Osteocyte (in vitro differentiated cells): ENCODE results near the gene CTIF. TPM values are rescaled to one million over a fixed set of nuclear protein-coding genes. Genes with fewer than 3 reads are reported as not detected.

Experiments
- DNase-seq: peaks from one replicate; pipeline ENCODE4 v3.0.0; 2021; ENCODE audit warnings: mixed read lengths; ENCODE audit not compliant: unreplicated experiment; ENCODE audit errors: extremely low spot score
- H3K27ac Mint-ChIP-seq: one replicate; pipeline ENCODE4 v1.8.0; 2021; ENCODE audit warnings: mild to moderate bottlenecking, mixed read lengths; ENCODE audit not compliant: unreplicated experiment
- H3K27me3 Mint-ChIP-seq: one replicate; pipeline ENCODE4 v1.8.0; 2021; ENCODE audit warnings: mixed read lengths; ENCODE audit not compliant: unreplicated experiment
- H3K36me3 Mint-ChIP-seq: one replicate; pipeline ENCODE4 v1.8.0; 2021; ENCODE audit warnings: mixed read lengths; ENCODE audit not compliant: unreplicated experiment
- H3K4me1 Mint-ChIP-seq: one replicate; pipeline ENCODE4 v1.8.0; 2021; ENCODE audit warnings: mixed read lengths; ENCODE audit not compliant: unreplicated experiment
- H3K4me3 Mint-ChIP-seq: one replicate; pipeline ENCODE4 v1.8.0; 2021; ENCODE audit warnings: mild to moderate bottlenecking, moderate library complexity, mixed read lengths; ENCODE audit not compliant: unreplicated experiment
- H3K9me3 Mint-ChIP-seq: one replicate; pipeline ENCODE4 v1.8.0; 2021; ENCODE audit warnings: mixed read lengths; ENCODE audit not compliant: unreplicated experiment
- total RNA-seq: library from RNA; stranded (reverse); gene quantifications from 2 replicates; pipeline ENCODE4 v1.2.1, GENCODE V29; 2021
- TF ChIP-seq, protein P1 (sequence below): fragments of 200-600 bp; sonication (generic); IDR thresholded peaks from 2 replicates; pipeline ENCODE4 v1.5.0; 2021; ENCODE audit warnings: antibody characterized with exemption, mild to moderate bottlenecking, moderate library complexity

The CTIF gene
- total RNA-seq, 1 donor from 2014 or later = 172 TPM

- peak overlapping the region; percentile 71 for H3K27ac Mint-ChIP-seq
Measured at GRCh38 chr18:48735681-48736255, 196.9 kb downstream of the CTIF start.

GRCh38 chr18:48736321-48737260, 197.8 kb downstream of the CTIF start:
- Mint-ChIP-seq H3K27me3 (no peaks in the 10 kb centered on the region), H3K27ac (peak overlapping the region; percentile 71), H3K9me3 (no peaks in the 10 kb centered on the region), H3K4me3 (no peak overlapping the region), H3K36me3 (peaks cover 14% of the 10 kb centered on the region), H3K4me1 (peaks cover 62% of the 10 kb centered on the region)
- DNase-seq = no peak
- TF ChIP-seq, protein P1, sequence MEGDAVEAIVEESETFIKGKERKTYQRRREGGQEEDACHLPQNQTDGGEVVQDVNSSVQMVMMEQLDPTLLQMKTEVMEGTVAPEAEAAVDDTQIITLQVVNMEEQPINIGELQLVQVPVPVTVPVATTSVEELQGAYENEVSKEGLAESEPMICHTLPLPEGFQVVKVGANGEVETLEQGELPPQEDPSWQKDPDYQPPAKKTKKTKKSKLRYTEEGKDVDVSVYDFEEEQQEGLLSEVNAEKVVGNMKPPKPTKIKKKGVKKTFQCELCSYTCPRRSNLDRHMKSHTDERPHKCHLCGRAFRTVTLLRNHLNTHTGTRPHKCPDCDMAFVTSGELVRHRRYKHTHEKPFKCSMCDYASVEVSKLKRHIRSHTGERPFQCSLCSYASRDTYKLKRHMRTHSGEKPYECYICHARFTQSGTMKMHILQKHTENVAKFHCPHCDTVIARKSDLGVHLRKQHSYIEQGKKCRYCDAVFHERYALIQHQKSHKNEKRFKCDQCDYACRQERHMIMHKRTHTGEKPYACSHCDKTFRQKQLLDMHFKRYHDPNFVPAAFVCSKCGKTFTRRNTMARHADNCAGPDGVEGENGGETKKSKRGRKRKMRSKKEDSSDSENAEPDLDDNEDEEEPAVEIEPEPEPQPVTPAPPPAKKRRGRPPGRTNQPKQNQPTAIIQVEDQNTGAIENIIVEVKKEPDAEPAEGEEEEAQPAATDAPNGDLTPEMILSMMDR = no peak

More at GRCh38 chr18:48735681-48736255, 196.9 kb downstream of the CTIF start:
- Mint-ChIP-seq H3K4me1 (peaks cover 59% of the 10 kb centered on the region), H3K36me3 (peaks cover 14% of the 10 kb centered on the region), H3K4me3 (no peak overlapping the region), H3K9me3 (no peaks in the 10 kb centered on the region), H3K27me3 (no peaks in the 10 kb centered on the region)
- no peak for DNase-seq
- TF ChIP-seq, protein P1 = no peak

- Mint-ChIP-seq H3K36me3 (peaks cover 14% of the 10 kb centered on the region), H3K4me3 (no peak overlapping the region), H3K9me3 (no peaks in the 10 kb centered on the region), H3K27me3 (no peaks in the 10 kb centered on the region), H3K4me1 (peaks cover 66% of the 10 kb centered on the region), H3K27ac (peak overlapping the region; percentile 31)
- TF ChIP-seq, protein P1 = no peak
- no peak for DNase-seq
Measured at GRCh38 chr18:48739266-48740067, 200.6 kb downstream of the CTIF start.

DNA sequence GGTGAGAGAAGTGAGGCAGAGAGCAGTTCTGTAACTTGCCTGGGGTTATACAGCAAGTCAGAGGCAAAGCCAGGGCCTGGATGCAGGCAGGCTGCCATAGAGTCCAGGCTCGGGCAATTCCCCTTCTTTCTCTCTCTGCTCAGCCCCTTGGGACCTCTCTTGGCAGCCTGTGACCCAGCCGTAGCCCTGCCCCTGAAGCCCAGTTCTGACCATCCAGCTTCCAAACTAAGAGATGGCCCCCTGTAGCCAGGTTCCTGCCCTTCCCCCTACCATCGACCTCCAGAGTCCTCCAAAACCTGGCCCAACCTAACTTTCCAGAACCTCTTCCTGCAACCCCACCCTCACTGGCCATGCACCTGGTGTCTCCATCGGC, 201.2 kb downstream of the CTIF start:
- no peak overlapping the region for H3K4me3 Mint-ChIP-seq
- no peaks in the 10 kb centered on the region for H3K27me3 Mint-ChIP-seq
- peaks cover 66% of the 10 kb centered on the region for H3K4me1 Mint-ChIP-seq
- H3K36me3 Mint-ChIP-seq = peaks cover 16% of the 10 kb centered on the region
- H3K9me3 Mint-ChIP-seq = no peaks in the 10 kb centered on the region
- H3K27ac Mint-ChIP-seq = peak overlapping the region; percentile 3
- no peak for DNase-seq
- TF ChIP-seq, protein P1 = no peak
